A549 (cell line): ENCODE results near the gene ZNF740.

ENCODE experiments used
- BCL3 ChIP-seq: fragments of >200 bp; sonication (Bioruptor Twin); formaldehyde crosslinking; IDR thresholded peaks from 3 replicates; pipeline ENCODE4 v1.6.1; 2016
- BHLHE40 ChIP-seq: IDR thresholded peaks from 2 replicates; pipeline ENCODE4 v1.6.1; 2012; ENCODE audit warnings: low read depth, low read length, inconsistent platforms
- CEBPB ChIP-seq, 2 experiments: fragments of >200 bp in 1 of 2; sonication (Bioruptor Twin) in 1 of 2; formaldehyde crosslinking in 1 of 2; IDR thresholded peaks; 2 replicates each; pipeline ENCODE4 v1.6.1; 2012 to 2016
- CHD2 ChIP-seq: fragments of 150-350 bp; IDR thresholded peaks from 2 replicates; pipeline ENCODE4 v1.6.1; 2014; ENCODE audit warnings: low read length; ENCODE audit not compliant: partially characterized antibody
- CTCF ChIP-seq: fragments of >200 bp; sonication (Bioruptor Twin); formaldehyde crosslinking; IDR thresholded peaks from 3 replicates; pipeline ENCODE4 v1.5.1; 2016
- MAFK ChIP-seq: fragments of 450-650 bp; IDR thresholded peaks from 2 replicates; pipeline ENCODE4 v1.6.1; 2014; ENCODE audit not compliant: partially characterized antibody
- NFE2L2 ChIP-seq: fragments of 150-350 bp; conservative IDR thresholded peaks from 2 replicates; pipeline ENCODE4 v1.6.1; 2014; ENCODE audit warnings: low read length
- POLR2A ChIP-seq: IDR thresholded peaks from 2 replicates; pipeline ENCODE4 v1.6.1; 2012; ENCODE audit warnings: mild to moderate bottlenecking, low read length
- POLR2AphosphoS2 ChIP-seq: conservative IDR thresholded peaks from 2 replicates; pipeline ENCODE4 v1.6.1; 2012; ENCODE audit warnings: low read length, improper control_type of control experiment, inconsistent platforms
- RAD21 ChIP-seq, 2 experiments: fragments of >200 bp in 1 of 2; sonication (Bioruptor Twin) in 1 of 2; formaldehyde crosslinking in 1 of 2; IDR thresholded peaks in 1 of 2; conservative IDR thresholded peaks in 1 of 2; 2 replicates in 1 of 2; 3 replicates in 1 of 2; pipeline ENCODE4 v1.6.1; 2012 to 2018; ENCODE audit warnings: inconsistent platforms in 1 of 2
- RFX5 ChIP-seq: fragments of 450-650 bp; IDR thresholded peaks from 2 replicates; pipeline ENCODE4 v1.7.1; 2014; ENCODE audit warnings: antibody characterized with exemption, mild to moderate bottlenecking, moderate library complexity
- SMC3 ChIP-seq: fragments of >200 bp; sonication (Bioruptor Twin); formaldehyde crosslinking; IDR thresholded peaks from 3 replicates; pipeline ENCODE4 v1.6.1; 2018; ENCODE audit warnings: inconsistent platforms
- SREBF2 ChIP-seq: fragments of 450-650 bp; IDR thresholded peaks from 2 replicates; pipeline ENCODE4 v1.6.1; 2014; ENCODE audit warnings: mild to moderate bottlenecking, moderate library complexity
- USF2 ChIP-seq: fragments of 450-650 bp; IDR thresholded peaks from 2 replicates; pipeline ENCODE4 v1.6.1; 2014; ENCODE audit warnings: antibody characterized with exemption

DNA sequence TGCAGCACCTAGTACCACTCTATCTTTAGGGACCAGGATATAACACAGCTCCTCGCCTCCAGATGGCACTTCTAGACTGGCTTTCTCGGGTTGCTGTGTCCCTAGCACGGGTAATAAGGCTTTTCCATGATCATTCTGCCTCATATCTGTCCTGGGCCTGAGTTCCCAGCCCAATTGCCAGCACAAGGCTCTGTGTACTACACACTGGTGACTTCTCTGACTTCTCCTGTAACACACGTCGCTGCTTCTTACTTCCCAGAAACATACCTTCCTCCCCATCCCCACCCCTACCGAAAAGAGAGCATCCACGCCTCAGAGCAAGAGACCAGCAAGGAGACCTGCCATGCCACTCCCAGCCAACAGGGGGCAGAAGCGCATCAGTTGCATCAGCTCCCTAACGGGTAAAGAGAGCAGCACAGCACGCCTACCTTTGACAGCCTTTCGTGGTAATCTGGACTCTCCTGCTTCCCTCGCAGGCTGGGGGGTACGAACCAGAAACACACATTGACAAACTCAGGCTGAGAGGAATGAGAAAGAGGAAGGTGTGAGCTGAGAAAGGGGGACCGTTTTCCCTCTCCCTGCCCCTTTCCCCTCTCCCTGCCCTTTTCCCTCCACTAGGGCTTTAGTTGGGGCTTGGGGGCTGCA, 21.2 kb upstream of the ZNF740 start:
- TF ChIP-seq CTCF (peak; percentile 93), MAFK (no peak), USF2 (no peak), CEBPB (IDR thresholded peaks at IDR 0.05) (peak in 1 of 2 experiments; percentile 67; a peak in 2 of 4 replicates), NFE2L2 (no peak), POLR2AphosphoS2 (no peak), CHD2 (no peak), POLR2A (no peak), RAD21 (conservative IDR thresholded peaks at IDR 0.05 in 1 of 2, IDR thresholded peaks at IDR 0.05 in 1 of 2) (peak; percentile 89 to 93), RFX5 (no peak), BCL3 (no peak), SMC3 (peak; percentile 92), SREBF2 (no peak), BHLHE40 (no peak)
